Stomach (tissue), 4 donors: ENCODE results near the gene C2orf69.

Experiments
- CTCF ChIP-seq, 7 experiments: fragments of 450-650 bp in 4 of 7; fragments of 200-600 bp in 3 of 7; sonication (generic) in 3 of 7; IDR thresholded peaks; one replicate each; pipeline ENCODE4 v1.5.1; 2016 to 2019; ENCODE audit warnings: antibody characterized with exemption in 7 of 7, control low read depth in 2 of 7, mild to moderate bottlenecking in 1 of 7
- POLR2A ChIP-seq, 4 donors: fragments of 450-650 bp; IDR thresholded peaks; one replicate each; pipeline ENCODE4 v1.6.1; 2016; ENCODE audit warnings: antibody characterized with exemption in 4 of 4, control low read depth in 2 of 4, mild to moderate bottlenecking in 1 of 4, moderate library complexity in 1 of 4
- POLR2AphosphoS5 ChIP-seq, 3 donors: sonication (generic); formaldehyde crosslinking; IDR thresholded peaks; one replicate each; pipeline ENCODE4 v1.6.1; 2016; ENCODE audit warnings: antibody characterized with exemption in 3 of 3

DNA sequence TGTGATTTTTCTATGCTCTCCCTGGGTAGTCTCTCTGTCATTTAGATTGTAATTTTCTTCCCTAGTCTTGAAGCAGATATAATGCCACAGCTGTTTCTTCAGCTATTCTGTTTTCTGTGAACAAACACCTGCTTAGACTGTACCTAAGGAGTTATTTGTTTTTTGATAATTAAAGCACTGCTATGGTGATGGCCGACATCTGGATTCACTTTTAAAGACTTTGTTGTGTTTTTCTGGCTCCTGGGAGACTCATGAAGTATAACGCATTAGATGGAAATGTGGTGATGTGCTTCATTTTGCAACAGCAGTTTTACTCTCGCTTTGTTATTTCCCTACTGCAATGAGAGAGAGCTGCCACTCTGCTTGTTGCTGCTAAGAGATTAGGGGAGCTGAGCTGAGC is 15.7 kb upstream of the C2orf69 start:
- TF ChIP-seq CTCF (IDR thresholded peaks at IDR 0.05) (no peak), POLR2A (IDR thresholded peaks at IDR 0.05) (no peak), POLR2AphosphoS5 (IDR thresholded peaks at IDR 0.05) (no peak)
